HEK293 (cell line): Measurements from ENCODE around the gene IL16.

Experiments used
- CTCF ChIA-PET: fragments of 350-600 bp; formaldehyde crosslinking; extraction: SDS; loops from one replicate; lab custom pipeline; 2021; ENCODE audit warnings: antibody characterized with exemption; lab: Yijun Ruan, JAX
- POLR2A ChIA-PET: fragments of 300-600 bp; formaldehyde crosslinking; extraction: SDS; loops from one replicate; lab custom pipeline; 2020; ENCODE audit warnings: antibody characterized with exemption, inconsistent platforms; lab: Yijun Ruan, JAX
- H3K27ac ChIP-seq: fragments of 200-500 bp; sonication (Bioruptor generic); 2 replicates; pipeline ENCODE4 v1.5.1; 2014; ENCODE audit warnings: low read depth, low read length, control low read depth, inconsistent platforms; ENCODE audit errors: extremely low read depth
- H3K36me3 ChIP-seq, 2 experiments: fragments of 200-500 bp in 1 of 2; sonication (Bioruptor generic) in 1 of 2; 1 replicate in 1 of 2; 2 replicates in 1 of 2; pipeline ENCODE4 v1.5.1; 2014 to 2017; ENCODE audit warnings: inconsistent platforms in 2 of 2, low read length in 2 of 2; ENCODE audit not compliant: control insufficient read depth in 2 of 2, insufficient read depth in 1 of 2
- H3K4me1 ChIP-seq: fragments of 200-500 bp; sonication (Bioruptor generic); 2 replicates; pipeline ENCODE4 v1.5.1; 2014; ENCODE audit warnings: mild to moderate bottlenecking, low read length, inconsistent platforms; ENCODE audit not compliant: control insufficient read depth, insufficient read depth
- H3K4me3 ChIP-seq: 2 replicates; pipeline ENCODE4 v1.5.1; 2011; ENCODE audit warnings: low read depth, mild to moderate bottlenecking, control low read depth, low read length, moderate library complexity
- H3K9me3 ChIP-seq: fragments of 200-500 bp; sonication (Bioruptor generic); 2 replicates; pipeline ENCODE4 v1.5.1; 2014; ENCODE audit warnings: low read depth, low read length, inconsistent platforms; ENCODE audit not compliant: control insufficient read depth, insufficient read depth
- BCL11A ChIP-seq: fragments of 450-650 bp; formaldehyde crosslinking; IDR thresholded peaks from 2 replicates; pipeline ENCODE4 v1.5.1; 2016; ENCODE audit warnings: low read depth, missing biosample characterization, missing genetic modification characterization
- KLF1 ChIP-seq: fragments of 450-650 bp; formaldehyde crosslinking; IDR thresholded peaks from 2 replicates; pipeline ENCODE4 v1.5.1; 2016; ENCODE audit warnings: missing biosample characterization, missing genetic modification characterization
- KLF9 ChIP-seq: fragments of 450-650 bp; formaldehyde crosslinking; IDR thresholded peaks from 2 replicates; pipeline ENCODE4 v1.5.1; 2016; ENCODE audit warnings: missing biosample characterization, missing genetic modification characterization, low read depth
- ZNF10 ChIP-seq: fragments of 450-650 bp; formaldehyde crosslinking; IDR thresholded peaks from 2 replicates; pipeline ENCODE4 v1.5.1; 2017; ENCODE audit warnings: missing biosample characterization, missing genetic modification characterization
- ZNF184 ChIP-seq: fragments of 450-650 bp; IDR thresholded peaks from 2 replicates; pipeline ENCODE4 v1.5.1; 2018; ENCODE audit warnings: missing biosample characterization, mild to moderate bottlenecking, missing genetic modification characterization
- ZNF202 ChIP-seq: fragments of 450-650 bp; formaldehyde crosslinking; IDR thresholded peaks from 2 replicates; pipeline ENCODE4 v1.5.1; 2016; ENCODE audit warnings: missing biosample characterization, missing genetic modification characterization, borderline replicate concordance
- ZNF211 ChIP-seq: fragments of 450-650 bp; formaldehyde crosslinking; IDR thresholded peaks from 2 replicates; pipeline ENCODE4 v1.5.1; 2016; ENCODE audit warnings: low read depth, missing biosample characterization, missing genetic modification characterization
- ZNF335 ChIP-seq: fragments of 450-650 bp; formaldehyde crosslinking; conservative IDR thresholded peaks from 2 replicates; pipeline ENCODE4 v1.5.1; 2016; ENCODE audit warnings: missing biosample characterization, missing genetic modification characterization
- ZNF473 ChIP-seq: fragments of 450-650 bp; formaldehyde crosslinking; IDR thresholded peaks from 2 replicates; pipeline ENCODE4 v1.5.1; 2017; ENCODE audit warnings: missing biosample characterization, missing genetic modification characterization
- ZNF548 ChIP-seq: fragments of 450-650 bp; formaldehyde crosslinking; IDR thresholded peaks from 2 replicates; pipeline ENCODE4 v1.5.1; 2016; ENCODE audit warnings: missing biosample characterization, missing genetic modification characterization
- ZNF558 ChIP-seq: fragments of 450-650 bp; formaldehyde crosslinking; IDR thresholded peaks from 2 replicates; pipeline ENCODE4 v1.5.1; 2016; ENCODE audit warnings: missing biosample characterization, missing genetic modification characterization
- ZNF561 ChIP-seq: fragments of 450-650 bp; IDR thresholded peaks from 2 replicates; pipeline ENCODE4 v1.5.1; 2018; ENCODE audit warnings: missing biosample characterization, missing genetic modification characterization, borderline replicate concordance
- ZNF596 ChIP-seq: fragments of 450-650 bp; IDR thresholded peaks from 2 replicates; pipeline ENCODE4 v1.5.0; 2018; ENCODE audit warnings: missing biosample characterization, mild to moderate bottlenecking, missing genetic modification characterization, moderate library complexity
- ZNF658 ChIP-seq: fragments of 450-650 bp; formaldehyde crosslinking; IDR thresholded peaks from 2 replicates; pipeline ENCODE4; 2016; ENCODE audit warnings: missing biosample characterization, missing genetic modification characterization
- ZNF747 ChIP-seq: fragments of 450-650 bp; formaldehyde crosslinking; IDR thresholded peaks from 2 replicates; pipeline ENCODE4 v1.5.1; 2016; ENCODE audit warnings: missing biosample characterization, missing genetic modification characterization
- ZNF777 ChIP-seq: fragments of 450-650 bp; formaldehyde crosslinking; IDR thresholded peaks from 2 replicates; pipeline ENCODE4 v1.5.1; 2017; ENCODE audit warnings: missing biosample characterization, missing genetic modification characterization, borderline replicate concordance
- TF ChIP-seq, protein P1 (sequence below): fragments of 450-650 bp; formaldehyde crosslinking; IDR thresholded peaks from 2 replicates; pipeline ENCODE4 v1.5.1; 2016; ENCODE audit warnings: missing biosample characterization, missing genetic modification characterization
- TF ChIP-seq, protein P2 (sequence below): fragments of 450-650 bp; formaldehyde crosslinking; IDR thresholded peaks from 2 replicates; pipeline ENCODE4 v1.5.1; 2016; ENCODE audit warnings: missing biosample characterization, missing genetic modification characterization, borderline replicate concordance
- TF ChIP-seq, protein P3 (sequence below): fragments of 450-650 bp; formaldehyde crosslinking; IDR thresholded peaks from 2 replicates; pipeline ENCODE4 v1.5.1; 2016; ENCODE audit warnings: missing biosample characterization, missing genetic modification characterization

The IL16 gene

DNA sequence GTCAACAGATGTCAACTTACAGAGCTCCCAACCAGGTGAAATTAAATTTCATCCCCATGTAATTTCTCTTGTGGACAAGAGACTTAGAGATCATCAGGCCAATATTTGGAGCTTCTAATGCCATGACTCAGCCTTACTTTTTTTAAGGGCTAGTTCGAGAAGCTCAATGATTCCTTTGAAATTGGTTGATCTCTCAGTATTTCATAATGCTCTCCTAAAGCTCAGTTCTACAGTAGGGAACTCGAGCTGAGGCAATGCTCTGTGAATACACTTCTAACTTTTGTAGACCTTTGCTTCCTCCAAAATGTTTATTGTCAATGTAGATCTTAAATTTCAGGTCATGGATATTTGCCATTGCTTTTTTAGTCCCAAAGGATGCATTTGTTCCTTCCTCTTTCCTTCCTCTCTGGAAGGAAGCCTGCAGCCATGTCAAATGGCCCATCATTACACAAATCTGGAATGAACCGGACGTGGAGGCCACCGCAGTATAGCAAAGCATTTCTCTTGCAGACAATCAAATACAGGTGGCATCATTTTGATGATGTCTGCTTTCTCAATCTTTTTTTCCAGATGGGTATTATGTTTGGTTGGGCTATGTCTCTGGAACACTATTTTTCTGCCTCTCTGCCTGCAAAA is 98.9 kb downstream of the IL16 start:
- Histone ChIP-seq H3K4me1 (no peaks in the 10 kb centered on the region), H3K4me3 (no peak overlapping the region), H3K27ac (no peak overlapping the region), H3K9me3 (no peaks in the 10 kb centered on the region)
- POLR2A ChIA-PET, result interaction anchor here (0.6 kb wide), 1 partner anchor 128 kb away, joined by 4 read pairs; no protein-coding TSS in a partner anchor
- CTCF ChIA-PET, result interaction anchor here (0.6 to 2.0 kb wide), 3 partner anchors 20 to 282 kb away, joined by 3 to 8 read pairs (median 5); no protein-coding TSS in a partner anchor
- TF ChIP-seq ZNF777 (tag by site-specific recombination) (no peak), ZNF747 (tag by site-specific recombination) (no peak), ZNF596 (no peak), ZNF658 (tag by site-specific recombination) (no peak), ZNF211 (no peak), ZNF561 (tag by site-specific recombination) (no peak), ZNF184 (tag by site-specific recombination) (no peak)
- TF ChIP-seq, all 188 proteins: peak for 0
- no peaks in the 10 kb centered on the region for H3K36me3 ChIP-seq

DNA sequence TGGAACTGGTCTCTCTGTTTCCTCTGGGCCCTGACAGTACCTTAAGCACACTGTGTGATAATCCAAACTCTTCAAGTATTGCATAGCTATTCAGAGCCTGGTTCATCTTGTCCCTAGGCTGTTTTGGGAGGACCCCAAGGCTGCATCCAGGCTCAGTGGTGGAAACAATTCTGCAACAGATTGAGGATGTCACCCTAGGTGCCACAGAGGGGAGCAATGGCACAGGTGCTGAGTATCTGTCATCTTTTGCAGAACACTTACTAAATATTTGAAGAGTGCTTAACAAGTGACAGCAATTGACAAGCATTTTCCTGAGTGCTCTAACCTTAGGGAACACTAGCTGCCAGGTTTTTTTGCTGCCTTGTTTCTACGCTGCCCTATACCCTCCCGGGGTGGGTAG is 99.5 kb downstream of the IL16 start:
- no peak overlapping the region for H3K4me3 ChIP-seq
- ChIA-PET POLR2A (interaction anchor here (1.2 kb wide), 1 partner anchor 19 kb away, joined by 3 read pairs; no protein-coding TSS in a partner anchor), CTCF (interaction anchor here (0.5 to 2.0 kb wide), 6 partner anchors 21 to 844 kb away, joined by 3 to 8 read pairs (median 3); no protein-coding TSS in a partner anchor)
- no peaks in the 10 kb centered on the region for H3K36me3 ChIP-seq
- H3K9me3 ChIP-seq, result no peaks in the 10 kb centered on the region
- no peak overlapping the region for H3K27ac ChIP-seq
- H3K4me1 ChIP-seq, result no peaks in the 10 kb centered on the region
- TF ChIP-seq ZNF10, result no peak
- no peak for TF ChIP-seq KLF1 (tag by site-specific recombination)
- no peak for TF ChIP-seq ZNF473 (tag by site-specific recombination)
- TF ChIP-seq, protein P1, sequence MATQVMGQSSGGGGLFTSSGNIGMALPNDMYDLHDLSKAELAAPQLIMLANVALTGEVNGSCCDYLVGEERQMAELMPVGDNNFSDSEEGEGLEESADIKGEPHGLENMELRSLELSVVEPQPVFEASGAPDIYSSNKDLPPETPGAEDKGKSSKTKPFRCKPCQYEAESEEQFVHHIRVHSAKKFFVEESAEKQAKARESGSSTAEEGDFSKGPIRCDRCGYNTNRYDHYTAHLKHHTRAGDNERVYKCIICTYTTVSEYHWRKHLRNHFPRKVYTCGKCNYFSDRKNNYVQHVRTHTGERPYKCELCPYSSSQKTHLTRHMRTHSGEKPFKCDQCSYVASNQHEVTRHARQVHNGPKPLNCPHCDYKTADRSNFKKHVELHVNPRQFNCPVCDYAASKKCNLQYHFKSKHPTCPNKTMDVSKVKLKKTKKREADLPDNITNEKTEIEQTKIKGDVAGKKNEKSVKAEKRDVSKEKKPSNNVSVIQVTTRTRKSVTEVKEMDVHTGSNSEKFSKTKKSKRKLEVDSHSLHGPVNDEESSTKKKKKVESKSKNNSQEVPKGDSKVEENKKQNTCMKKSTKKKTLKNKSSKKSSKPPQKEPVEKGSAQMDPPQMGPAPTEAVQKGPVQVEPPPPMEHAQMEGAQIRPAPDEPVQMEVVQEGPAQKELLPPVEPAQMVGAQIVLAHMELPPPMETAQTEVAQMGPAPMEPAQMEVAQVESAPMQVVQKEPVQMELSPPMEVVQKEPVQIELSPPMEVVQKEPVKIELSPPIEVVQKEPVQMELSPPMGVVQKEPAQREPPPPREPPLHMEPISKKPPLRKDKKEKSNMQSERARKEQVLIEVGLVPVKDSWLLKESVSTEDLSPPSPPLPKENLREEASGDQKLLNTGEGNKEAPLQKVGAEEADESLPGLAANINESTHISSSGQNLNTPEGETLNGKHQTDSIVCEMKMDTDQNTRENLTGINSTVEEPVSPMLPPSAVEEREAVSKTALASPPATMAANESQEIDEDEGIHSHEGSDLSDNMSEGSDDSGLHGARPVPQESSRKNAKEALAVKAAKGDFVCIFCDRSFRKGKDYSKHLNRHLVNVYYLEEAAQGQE (tag by site-specific recombination), result no peak
- TF ChIP-seq BCL11A (tag by site-specific recombination), result no peak
- no peak for TF ChIP-seq ZNF202 (tag by site-specific recombination)
- no peak for TF ChIP-seq ZNF558 (tag by site-specific recombination)
- TF ChIP-seq, all 188 proteins: peak for 0

DNA sequence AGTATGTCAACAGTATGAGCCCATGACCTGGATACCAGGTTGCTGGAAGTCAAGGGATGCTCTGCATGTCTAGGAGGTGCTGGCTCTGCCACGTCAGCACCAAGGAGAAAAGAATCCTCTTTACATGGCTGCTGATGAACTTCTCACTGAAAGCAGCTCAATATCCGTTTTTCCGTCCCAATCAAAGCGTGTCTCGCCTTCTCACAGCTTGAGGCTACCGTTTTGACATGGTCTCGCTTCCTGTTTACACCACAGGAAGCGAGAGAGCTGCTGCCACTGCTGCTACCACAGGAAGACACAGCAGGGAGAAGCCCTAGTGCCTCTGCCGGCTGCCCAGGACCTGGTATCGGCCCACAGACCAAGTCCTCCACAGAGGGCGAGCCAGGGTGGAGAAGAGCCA is 100.0 kb downstream of the IL16 start:
- H3K36me3 ChIP-seq, result no peaks in the 10 kb centered on the region
- no peak overlapping the region for H3K4me3 ChIP-seq
- ChIA-PET CTCF (interaction anchor here (0.5 to 2.0 kb wide), 6 partner anchors 21 to 843 kb away, joined by 3 to 8 read pairs (median 3); partner anchors contain the start of gene STARD5), POLR2A (interaction anchor here (1.2 kb wide), 1 partner anchor 18 kb away, joined by 3 read pairs; no protein-coding TSS in a partner anchor)
- H3K4me1 ChIP-seq, result no peaks in the 10 kb centered on the region
- no peaks in the 10 kb centered on the region for H3K9me3 ChIP-seq
- no peak overlapping the region for H3K27ac ChIP-seq
- no peak for TF ChIP-seq KLF9 (tag by site-specific recombination)
- TF ChIP-seq, protein P2, sequence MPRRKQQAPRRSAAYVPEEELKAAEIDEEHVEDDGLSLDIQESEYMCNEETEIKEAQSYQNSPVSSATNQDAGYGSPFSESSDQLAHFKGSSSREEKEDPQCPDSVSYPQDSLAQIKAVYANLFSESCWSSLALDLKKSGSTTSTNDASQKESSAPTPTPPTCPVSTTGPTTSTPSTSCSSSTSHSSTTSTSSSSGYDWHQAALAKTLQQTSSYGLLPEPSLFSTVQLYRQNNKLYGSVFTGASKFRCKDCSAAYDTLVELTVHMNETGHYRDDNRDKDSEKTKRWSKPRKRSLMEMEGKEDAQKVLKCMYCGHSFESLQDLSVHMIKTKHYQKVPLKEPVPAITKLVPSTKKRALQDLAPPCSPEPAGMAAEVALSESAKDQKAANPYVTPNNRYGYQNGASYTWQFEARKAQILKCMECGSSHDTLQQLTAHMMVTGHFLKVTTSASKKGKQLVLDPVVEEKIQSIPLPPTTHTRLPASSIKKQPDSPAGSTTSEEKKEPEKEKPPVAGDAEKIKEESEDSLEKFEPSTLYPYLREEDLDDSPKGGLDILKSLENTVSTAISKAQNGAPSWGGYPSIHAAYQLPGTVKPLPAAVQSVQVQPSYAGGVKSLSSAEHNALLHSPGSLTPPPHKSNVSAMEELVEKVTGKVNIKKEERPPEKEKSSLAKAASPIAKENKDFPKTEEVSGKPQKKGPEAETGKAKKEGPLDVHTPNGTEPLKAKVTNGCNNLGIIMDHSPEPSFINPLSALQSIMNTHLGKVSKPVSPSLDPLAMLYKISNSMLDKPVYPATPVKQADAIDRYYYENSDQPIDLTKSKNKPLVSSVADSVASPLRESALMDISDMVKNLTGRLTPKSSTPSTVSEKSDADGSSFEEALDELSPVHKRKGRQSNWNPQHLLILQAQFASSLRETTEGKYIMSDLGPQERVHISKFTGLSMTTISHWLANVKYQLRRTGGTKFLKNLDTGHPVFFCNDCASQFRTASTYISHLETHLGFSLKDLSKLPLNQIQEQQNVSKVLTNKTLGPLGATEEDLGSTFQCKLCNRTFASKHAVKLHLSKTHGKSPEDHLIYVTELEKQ (tag by site-specific recombination), result no peak
- no peak for TF ChIP-seq ZNF548
- TF ChIP-seq ZNF596, result no peak
- TF ChIP-seq, protein P3, sequence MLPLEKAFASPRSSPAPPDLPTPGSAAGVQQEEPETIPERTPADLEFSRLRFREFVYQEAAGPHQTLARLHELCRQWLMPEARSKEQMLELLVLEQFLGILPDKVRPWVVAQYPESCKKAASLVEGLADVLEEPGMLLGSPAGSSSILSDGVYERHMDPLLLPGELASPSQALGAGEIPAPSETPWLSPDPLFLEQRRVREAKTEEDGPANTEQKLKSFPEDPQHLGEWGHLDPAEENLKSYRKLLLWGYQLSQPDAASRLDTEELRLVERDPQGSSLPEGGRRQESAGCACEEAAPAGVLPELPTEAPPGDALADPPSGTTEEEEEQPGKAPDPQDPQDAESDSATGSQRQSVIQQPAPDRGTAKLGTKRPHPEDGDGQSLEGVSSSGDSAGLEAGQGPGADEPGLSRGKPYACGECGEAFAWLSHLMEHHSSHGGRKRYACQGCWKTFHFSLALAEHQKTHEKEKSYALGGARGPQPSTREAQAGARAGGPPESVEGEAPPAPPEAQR (tag by site-specific recombination), result no peak
- no peak for TF ChIP-seq ZNF335 (tag by site-specific recombination)
